Brain microvascular endothelial cell (primary cell): Measurements from ENCODE around the gene ADGRA3.
A peak's percentile ranks its signal among the peaks of the same experiment; 100 is the strongest.
"Not testable (repeated sequence)": the region's sequence is repeated elsewhere in the genome, so short reads cannot be mapped to it uniquely, and the experiment has no call there.

Source experiments
- DNase-seq: peaks from one replicate; pipeline ENCODE4 v3.0.0-alpha.2; 2020
- H3K27ac ChIP-seq: fragments of 250-450 bp; sonication (Bioruptor Pico); 2 replicates; pipeline ENCODE4 v1.5.1; 2020; ENCODE audit warnings: mild to moderate bottlenecking, moderate library complexity
- H3K27me3 ChIP-seq: fragments of 250-450 bp; sonication (Bioruptor Pico); replicated peaks from 2 replicates; pipeline ENCODE4 v1.5.1; 2020; ENCODE audit warnings: mild to moderate bottlenecking
- H3K36me3 ChIP-seq: fragments of 250-450 bp; sonication (Bioruptor Pico); replicated peaks from 2 replicates; pipeline ENCODE4 v1.5.1; 2020; ENCODE audit warnings: mild to moderate bottlenecking
- H3K4me3 ChIP-seq: 2 replicates; pipeline ENCODE4 v1.5.1; 2011; ENCODE audit warnings: low read depth, mild to moderate bottlenecking, control low read depth, low read length, moderate library complexity
- CTCF ChIP-seq: IDR thresholded peaks from 2 replicates; pipeline ENCODE4 v1.5.1; 2011; ENCODE audit warnings: low read depth, mild to moderate bottlenecking, moderate library complexity, low read length, control low read depth, inconsistent platforms; ENCODE audit errors: missing control alignments
- in situ Hi-C: cut with HindIII; loops from 2 replicates; pipeline ENCODE4 v1.10.0; 2017; ENCODE audit warnings: low sequenced_read_pairs, low pct_ligation_motif_present

Gene ADGRA3

GRCh38 chr4:22407361-22407760 lies 108.5 kb downstream of the ADGRA3 start:
- no peak overlapping the region for H3K4me3 ChIP-seq
- no peak for DNase-seq
- in situ Hi-C loops = no loop called here
- TF ChIP-seq CTCF = no peak
- H3K27me3 ChIP-seq = no peaks in the 10 kb centered on the region
- no peaks in the 10 kb centered on the region for H3K36me3 ChIP-seq
- no peak overlapping the region for H3K27ac ChIP-seq

- in situ Hi-C loops = loop anchor here (25.0 kb wide), 1 partner anchor 611 kb away; no protein-coding TSS in a partner anchor
- no peak for TF ChIP-seq CTCF
- Histone ChIP-seq H3K36me3 (no peaks in the 10 kb centered on the region), H3K27ac (no peak overlapping the region), H3K27me3 (no peaks in the 10 kb centered on the region), H3K4me3 (no peak overlapping the region)
- DNase-seq = no peak
These were observed 117.2 kb downstream of the ADGRA3 start for GRCh38 chr4:22398671-22399070.

GRCh38 chr4:22391551-22391950 lies 124.3 kb downstream of the ADGRA3 start:
- no peak for DNase-seq
- Histone ChIP-seq H3K27me3 (no peaks in the 10 kb centered on the region), H3K36me3 (no peaks in the 10 kb centered on the region), H3K4me3 (no peak overlapping the region), H3K27ac (no peak overlapping the region)
- TF ChIP-seq CTCF = no peak
- in situ Hi-C loops = loop anchor here (25.0 kb wide), 1 partner anchor 604 kb away; no protein-coding TSS in a partner anchor

GRCh38 chr4:22389240-22389870 lies 126.5 kb downstream of the ADGRA3 start:
- DNase-seq = peak; percentile 77
- TF ChIP-seq CTCF = peak; percentile 87
- Histone ChIP-seq H3K27me3 (no peaks in the 10 kb centered on the region), H3K4me3 (no peak overlapping the region), H3K27ac (no peak overlapping the region), H3K36me3 (no peaks in the 10 kb centered on the region)
- in situ Hi-C loops = loop anchor here (25.0 kb wide), 1 partner anchor 602 kb away; no protein-coding TSS in a partner anchor

GRCh38 chr4:22385611-22386011 lies 130.3 kb downstream of the ADGRA3 start:
- no peak for TF ChIP-seq CTCF
- in situ Hi-C loops = loop anchor here (25.0 kb wide), 1 partner anchor 598 kb away; no protein-coding TSS in a partner anchor
- no peak for DNase-seq
- Histone ChIP-seq H3K27ac (no peak overlapping the region), H3K27me3 (no peaks in the 10 kb centered on the region), H3K4me3 (no peak overlapping the region), H3K36me3 (no peaks in the 10 kb centered on the region)

- no peak overlapping the region for H3K4me3 ChIP-seq
These were observed 131.7 kb downstream of the ADGRA3 start for GRCh38 chr4:22384154-22384553.

GRCh38 chr4:22382216-22382615 lies 133.7 kb downstream of the ADGRA3 start:
- H3K4me3 ChIP-seq, H3K27ac ChIP-seq, H3K27me3 ChIP-seq, H3K36me3 ChIP-seq: not testable (repeated sequence)
- DNase-seq = peak; percentile 5
- in situ Hi-C loops = loop anchor here (25.0 kb wide), 1 partner anchor 595 kb away; no protein-coding TSS in a partner anchor

More at GRCh38 chr4:22384154-22384553, 131.7 kb downstream of the ADGRA3 start:
- DNase-seq = no peak
- Histone ChIP-seq H3K27me3 (no peaks in the 10 kb centered on the region), H3K36me3 (no peaks in the 10 kb centered on the region), H3K27ac (no peak overlapping the region)
- in situ Hi-C loops = loop anchor here (25.0 kb wide), 1 partner anchor 597 kb away; no protein-coding TSS in a partner anchor
- no peak for TF ChIP-seq CTCF
